Inflammatory macrophage treated with lipopolysaccharide for 1 hour (primary cell): ENCODE measurements around the gene BOD1.
"Not testable (repeated sequence)": the region's sequence is repeated elsewhere in the genome, so short reads cannot be mapped to it uniquely, and the experiment has no call there.

Experiments
- DNase-seq, 2 donors: peaks; one replicate each; pipeline ENCODE4 v3.0.0-alpha.2; 2020 to 2022

The BOD1 gene

DNA sequence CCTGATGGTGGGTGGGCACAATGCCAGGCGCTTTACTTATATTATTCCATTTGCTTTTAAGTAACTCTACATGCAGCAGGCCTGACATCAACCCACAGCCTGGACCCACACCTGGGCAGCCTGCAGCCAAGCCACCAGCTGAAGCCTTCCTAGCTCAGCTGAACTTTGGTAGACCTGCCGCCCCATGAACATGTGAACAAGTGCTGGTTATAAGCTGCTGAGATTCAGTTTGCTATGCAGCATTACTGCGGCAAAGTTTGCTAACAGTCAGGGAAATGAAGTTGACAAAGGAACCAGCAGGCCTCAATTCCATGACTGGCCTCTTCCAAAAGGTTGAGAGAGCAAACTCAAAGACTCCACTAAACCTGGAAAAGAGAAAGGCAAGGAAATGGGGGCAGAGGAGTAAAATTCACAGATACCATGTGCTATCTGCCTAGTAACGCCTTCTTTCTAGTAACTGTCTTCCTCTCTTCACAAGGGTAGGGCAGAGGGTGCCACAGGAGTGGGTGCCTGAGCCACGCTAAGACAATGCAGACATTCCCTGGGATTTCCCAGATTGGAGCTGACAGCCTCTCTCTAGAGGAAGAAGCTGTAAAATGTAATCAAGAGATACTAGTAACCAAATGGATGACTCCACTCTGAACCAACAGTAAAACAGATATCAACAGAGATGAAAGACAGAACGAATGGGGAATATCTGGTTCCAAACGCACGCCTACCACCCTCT, 2.9 kb downstream of the BOD1 start:
- DNase-seq = peak; percentile 41 to 76

GRCh38 chr5:173612948-173613347, 3.5 kb downstream of the BOD1 start:
- no peak for DNase-seq

DNA sequence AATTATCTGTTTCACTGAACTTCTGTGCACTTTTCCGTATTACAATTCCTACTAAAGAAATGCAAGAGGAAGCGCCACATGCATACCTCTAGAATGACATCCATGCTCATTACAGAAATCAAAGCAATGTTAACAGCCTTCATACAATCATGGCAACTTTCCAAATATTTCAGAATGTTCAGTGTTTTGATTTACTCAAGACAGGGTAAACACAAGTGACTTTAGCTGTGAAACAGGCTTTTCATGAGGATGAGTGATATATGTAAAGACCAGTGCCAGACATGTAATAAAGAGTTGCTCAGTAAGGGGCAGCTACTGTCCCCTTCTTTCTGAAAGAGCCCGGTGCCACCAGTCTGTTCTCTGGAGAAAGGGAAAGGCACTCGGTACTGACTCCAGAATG, 4.7 kb downstream of the BOD1 start:
- no peak for DNase-seq

DNA sequence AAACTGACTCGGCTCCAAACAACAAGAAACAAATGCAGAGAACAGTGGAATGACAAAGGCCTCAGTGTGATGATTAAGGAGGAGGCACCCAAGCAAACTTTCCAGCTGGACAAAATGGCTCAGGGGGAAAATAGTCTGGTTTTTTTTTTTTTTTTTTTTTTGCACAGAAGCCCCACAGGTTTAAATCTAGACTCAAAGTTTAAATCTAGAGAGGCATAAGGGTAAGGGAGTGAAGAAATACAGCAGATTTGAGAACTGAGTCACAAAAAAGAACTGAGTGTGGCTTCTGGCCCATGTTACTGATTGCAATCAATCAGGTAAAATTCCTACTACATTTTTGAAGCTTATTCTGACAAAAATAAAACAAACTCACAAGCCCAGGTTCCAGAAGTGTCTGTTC, 12.3 kb downstream of the BOD1 start:
- no peak for DNase-seq

GRCh38 chr5:173602423-173602822, 14.0 kb downstream of the BOD1 start:
- DNase-seq = peak in 1 of 2 donors; percentile 9

- no peak for DNase-seq
Observed at GRCh38 chr5:173598686-173599085, 17.8 kb downstream of the BOD1 start.

GRCh38 chr5:173597304-173597703, 19.1 kb downstream of the BOD1 start:
- no peak for DNase-seq

DNA sequence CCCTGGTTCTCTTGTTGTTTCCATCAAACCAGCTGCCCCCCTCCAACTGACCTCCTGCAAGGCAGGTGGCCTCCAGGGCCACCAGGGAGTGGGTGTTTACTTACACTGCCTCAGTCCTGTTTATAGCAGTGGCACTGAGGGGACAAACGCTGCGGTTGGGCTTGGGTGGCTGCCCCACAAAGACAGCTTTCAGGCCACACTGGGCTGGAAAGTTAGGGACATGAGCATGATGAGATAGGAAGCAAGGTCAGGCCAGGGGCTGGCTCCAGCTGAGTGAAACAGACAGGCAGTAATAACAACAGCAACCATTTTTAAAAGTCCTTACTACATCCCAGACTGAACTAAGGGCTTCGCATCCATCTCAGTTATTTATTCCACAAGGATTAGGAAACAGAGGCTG, 20.6 kb downstream of the BOD1 start:
- DNase-seq = no peak

GRCh38 chr5:173594061-173594460, 22.4 kb downstream of the BOD1 start:
- no peak for DNase-seq

DNA sequence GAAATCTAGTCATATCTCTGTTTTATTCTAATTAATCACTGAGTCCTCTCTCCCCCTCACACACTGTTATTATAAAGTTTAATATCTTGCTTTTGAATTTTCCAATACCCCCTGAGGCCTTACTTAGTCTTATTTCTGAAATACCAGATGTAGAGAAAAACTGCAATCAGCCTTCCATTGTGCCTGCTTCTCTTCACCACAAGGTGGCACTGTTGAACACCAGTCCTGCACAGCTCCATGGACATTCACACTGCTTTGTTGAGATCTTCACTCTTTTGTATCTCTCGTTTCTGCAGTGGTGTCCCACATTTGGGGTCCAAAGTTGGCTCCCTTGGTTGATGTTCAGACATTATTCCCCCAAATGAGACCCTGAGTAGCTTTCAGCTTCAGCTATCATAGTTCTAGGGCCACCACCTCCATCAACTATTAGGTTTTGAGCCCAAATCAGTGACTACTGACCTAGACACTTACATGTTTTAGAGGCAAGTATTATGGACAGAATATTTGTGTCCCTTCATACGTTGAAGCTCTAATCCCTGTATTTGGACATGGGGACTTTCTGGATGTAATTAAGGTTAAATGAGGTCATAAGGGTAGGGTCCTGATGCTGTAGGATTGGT, 24.3 kb downstream of the BOD1 start:
- peak; percentile 11 to 51 for DNase-seq

- no peak for DNase-seq
Observed at GRCh38 chr5:173591056-173591514, 25.4 kb downstream of the BOD1 start.

- no peak for DNase-seq
Observed at GRCh38 chr5:173590436-173591055, 25.9 kb downstream of the BOD1 start.

- DNase-seq = not testable (repeated sequence)
Observed at GRCh38 chr5:173586133-173586532, 30.3 kb downstream of the BOD1 start.

GRCh38 chr5:173583346-173583745, 33.1 kb downstream of the BOD1 start:
- no peak for DNase-seq

DNA sequence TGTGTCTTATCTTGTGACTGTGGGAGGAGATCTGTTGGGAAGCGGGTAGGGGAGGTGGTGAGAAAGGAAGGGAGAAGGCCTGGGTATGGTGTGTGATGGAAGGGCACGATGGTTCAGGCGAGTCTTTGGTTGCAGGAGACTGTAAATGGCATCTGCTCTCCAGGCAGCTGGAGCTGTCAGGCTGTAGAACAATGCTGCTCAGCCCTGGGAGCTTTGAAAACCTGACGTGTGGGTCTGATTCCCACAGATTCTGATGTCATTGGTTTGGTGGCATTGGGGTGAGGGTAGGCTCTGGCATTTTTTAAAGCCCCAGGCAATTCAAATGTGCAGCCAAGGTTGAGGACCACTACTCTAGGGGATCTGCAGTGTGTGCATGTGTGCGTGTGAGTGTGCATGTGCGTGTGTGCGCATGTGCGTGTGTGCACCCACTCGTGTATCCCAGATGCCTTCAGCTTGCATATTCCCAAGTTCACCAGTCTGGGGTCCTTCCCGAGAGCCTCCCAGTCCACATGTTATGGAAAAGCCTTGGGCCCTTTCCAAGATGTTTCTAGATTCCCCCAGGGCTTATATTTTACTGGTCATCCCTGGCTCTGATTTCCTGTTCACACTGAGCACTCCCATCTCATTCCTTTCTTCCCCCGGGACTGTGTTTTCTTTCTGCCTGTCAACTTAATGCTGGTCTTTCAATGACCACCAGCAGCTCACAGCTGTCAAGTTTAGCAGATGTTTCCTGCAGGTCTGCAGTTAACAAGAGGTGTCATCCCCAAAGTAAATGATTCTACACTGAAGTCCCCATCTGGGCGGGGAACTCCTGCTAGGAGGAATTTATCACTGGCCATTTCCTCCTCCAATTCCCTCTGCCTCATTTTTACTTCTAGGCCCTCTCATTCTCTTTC, 34.0 kb downstream of the BOD1 start:
- DNase-seq = no peak

GRCh38 chr5:173581408-173582215, 34.8 kb downstream of the BOD1 start:
- DNase-seq = peak in 1 of 2 donors; percentile 41

DNA sequence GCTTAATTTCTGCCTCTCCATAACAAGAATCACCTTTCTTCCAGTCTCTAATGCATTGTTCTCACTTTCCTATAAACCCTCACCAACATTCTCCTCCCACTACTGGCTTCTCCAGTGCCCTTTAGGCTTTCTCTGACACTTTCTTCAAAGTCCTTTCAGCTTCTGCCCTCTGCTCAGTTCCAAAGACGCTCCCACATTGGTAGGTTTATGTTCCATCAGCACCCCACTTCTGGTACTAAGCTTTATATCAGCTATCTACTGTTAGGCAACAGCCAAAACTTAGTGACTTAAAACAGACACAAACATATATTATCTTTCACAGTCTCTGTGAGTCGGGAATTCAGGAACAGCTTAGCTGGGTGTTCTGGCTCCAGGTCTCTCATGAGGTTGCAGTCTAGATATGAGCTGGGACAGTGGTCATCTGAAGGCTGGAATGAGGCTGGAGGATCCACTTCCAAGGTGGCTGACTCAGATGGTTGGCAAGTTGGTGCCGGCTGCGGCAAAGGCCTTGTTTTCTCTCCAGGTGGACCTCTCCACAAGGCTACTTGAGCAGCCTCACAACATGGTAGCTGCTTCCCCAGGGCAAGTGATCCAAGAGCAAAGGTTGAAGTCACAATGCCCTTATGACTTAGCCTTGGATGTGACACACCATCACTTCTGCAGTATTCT, 37.4 kb downstream of the BOD1 start:
- DNase-seq = no peak

GRCh38 chr5:173577817-173578216, 38.6 kb downstream of the BOD1 start:
- DNase-seq = no peak

- no peak for DNase-seq
Observed at GRCh38 chr5:173577166-173577565, 39.3 kb downstream of the BOD1 start.

GRCh38 chr5:173575985-173576384, 40.5 kb downstream of the BOD1 start:
- DNase-seq = no peak

DNA sequence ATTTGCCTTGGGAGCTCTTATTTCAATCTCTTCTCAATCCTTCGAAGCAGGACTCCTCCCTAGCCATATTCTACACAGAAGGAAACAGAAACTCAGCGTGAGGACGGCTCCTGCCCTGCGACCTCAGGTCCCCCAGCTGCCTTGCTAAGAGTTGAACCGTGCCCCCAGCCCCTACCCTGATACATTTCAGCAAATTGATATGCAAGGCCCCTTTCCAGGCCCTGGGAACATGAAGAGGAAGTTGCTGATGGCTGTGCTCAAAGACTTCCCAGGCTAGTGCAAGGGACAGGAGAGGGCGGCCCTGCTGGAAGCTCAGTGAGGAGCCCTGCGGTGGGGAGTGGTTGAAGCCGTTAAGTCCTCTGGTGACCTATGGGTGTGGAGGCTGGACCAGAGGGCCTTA, 41.5 kb downstream of the BOD1 start:
- no peak for DNase-seq
